ENCODE measurements around the gene DENND4C. TPM values are rescaled to one million over a fixed set of nuclear protein-coding genes. Genes with fewer than 3 reads are reported as not detected.
"Not testable (repeated sequence)": the region's sequence is repeated elsewhere in the genome, so short reads cannot be mapped to it uniquely, and the experiment has no call there.

The DENND4C gene
- polyA plus RNA-seq, 1 of the 3 experiments (the other 2 are of a cell fraction) = 7.5 TPM

- H2AFZ ChIP-seq (ENCODE audit: low read depth); H3K4me2 ChIP-seq; CTCF ChIA-PET; H3K9ac ChIP-seq; H3K9me3 ChIP-seq; H3K9me2 ChIP-seq; H3K36me3 ChIP-seq (replicated peaks in 1 of 2; ENCODE audit: control insufficient read depth in 1 of 2, insufficient read depth in 2 of 2, low read length in 1 of 2); H3K4me3 ChIP-seq (ENCODE audit: low read depth in 2 of 2, low read length in 1 of 2); H3K27me3 ChIP-seq (ENCODE audit: insufficient read depth); H3K4me1 ChIP-seq (ENCODE audit: control insufficient read depth in 1 of 2, insufficient read depth in 2 of 2, low read depth in 1 of 2, low read length in 1 of 2); H3F3A ChIP-seq (replicated peaks; ENCODE audit: insufficient read depth); POLR2A ChIA-PET; DNase-seq; H3K27ac ChIP-seq (ENCODE audit: low read depth in 2 of 2, low read length in 1 of 2): not testable (repeated sequence)
- Histone ChIP-seq H4K20me1 (ENCODE audit: insufficient read depth) (peaks cover 65% of the 10 kb centered on the region), H3K79me2 (ENCODE audit: insufficient read depth) (peaks cover 70% of the 10 kb centered on the region)
- WGBS (ENCODE audit: low lambda C conversion rate) = 98% methylated on average over 8 of the region's 8 CpGs
Measured at GRCh38 chr9:19259665-19260255, 29.3 kb downstream of the DENND4C start.

- H3K9me2 ChIP-seq; H3K27ac ChIP-seq (ENCODE audit: low read depth in 2 of 2, low read length in 1 of 2); POLR2A ChIA-PET; H3K27me3 ChIP-seq (ENCODE audit: insufficient read depth); H3K4me2 ChIP-seq; H3K4me1 ChIP-seq (ENCODE audit: control insufficient read depth in 1 of 2, insufficient read depth in 2 of 2, low read depth in 1 of 2, low read length in 1 of 2); H3K36me3 ChIP-seq (replicated peaks in 1 of 2; ENCODE audit: control insufficient read depth in 1 of 2, insufficient read depth in 2 of 2, low read length in 1 of 2); H3K4me3 ChIP-seq (ENCODE audit: low read depth in 2 of 2, low read length in 1 of 2); CTCF ChIA-PET; H3K9me3 ChIP-seq; DNase-seq; H3K9ac ChIP-seq; H2AFZ ChIP-seq (ENCODE audit: low read depth); H3F3A ChIP-seq (replicated peaks; ENCODE audit: insufficient read depth): not testable (repeated sequence)
- Histone ChIP-seq H3K79me2 (ENCODE audit: insufficient read depth) (peaks cover 98% of the 10 kb centered on the region), H4K20me1 (ENCODE audit: insufficient read depth) (peaks cover 59% of the 10 kb centered on the region)
- 99% methylated on average over 4 of the region's 4 CpGs for WGBS (ENCODE audit: low lambda C conversion rate)
Measured at GRCh38 chr9:19265602-19266001, 35.1 kb downstream of the DENND4C start.

GRCh38 chr9:19266778-19267384, 36.4 kb downstream of the DENND4C start:
- H3K4me2 ChIP-seq; H3K9me2 ChIP-seq; POLR2A ChIA-PET; DNase-seq; H3F3A ChIP-seq (replicated peaks; ENCODE audit: insufficient read depth); H2AFZ ChIP-seq (ENCODE audit: low read depth); H3K4me3 ChIP-seq (ENCODE audit: low read depth in 2 of 2, low read length in 1 of 2); H3K27me3 ChIP-seq (ENCODE audit: insufficient read depth); H3K9ac ChIP-seq; H3K27ac ChIP-seq (ENCODE audit: low read depth in 2 of 2, low read length in 1 of 2); H3K9me3 ChIP-seq; H3K36me3 ChIP-seq (replicated peaks in 1 of 2; ENCODE audit: control insufficient read depth in 1 of 2, insufficient read depth in 2 of 2, low read length in 1 of 2); CTCF ChIA-PET; H3K4me1 ChIP-seq (ENCODE audit: control insufficient read depth in 1 of 2, insufficient read depth in 2 of 2, low read depth in 1 of 2, low read length in 1 of 2): not testable (repeated sequence)
- Histone ChIP-seq H3K79me2 (ENCODE audit: insufficient read depth) (peaks cover 98% of the 10 kb centered on the region), H4K20me1 (ENCODE audit: insufficient read depth) (peaks cover 49% of the 10 kb centered on the region)
- WGBS (ENCODE audit: low lambda C conversion rate) = 73% methylated on average over 3 of the region's 3 CpGs
- peak; percentile 83 for TF ChIP-seq REST (IDR thresholded peaks at IDR 0.05; ENCODE audit: low read depth, low read length)

Data from SK-N-SH (cell line).